Mesendoderm (in vitro differentiated cells): ENCODE measurements around the gene PAN3. TPM values are rescaled to one million over a fixed set of nuclear protein-coding genes. Genes with fewer than 3 reads are reported as not detected.
A peak's percentile ranks its signal among the peaks of the same experiment; 100 is the strongest.

Source experiments
- DNase-seq: peaks from one replicate; pipeline ENCODE4 v3.0.0; 2013
- H2AK5ac ChIP-seq: 2 replicates; pipeline ENCODE4 v1.6.1; 2013; ENCODE audit warnings: low read length, inconsistent platforms
- H2BK120ac ChIP-seq: 2 replicates; pipeline ENCODE4 v1.6.1; 2013; ENCODE audit warnings: low read depth, mild to moderate bottlenecking, low read length, moderate library complexity, mixed read lengths
- H2BK15ac ChIP-seq: replicated peaks from 2 replicates; pipeline ENCODE4 v1.6.1; 2013; ENCODE audit warnings: low read depth, mild to moderate bottlenecking, moderate library complexity
- H2BK5ac ChIP-seq: 2 replicates; pipeline ENCODE4 v1.6.1; 2013; ENCODE audit warnings: low read length, inconsistent platforms
- H3K18ac ChIP-seq: 2 replicates; pipeline ENCODE4 v1.6.1; 2013; ENCODE audit warnings: mild to moderate bottlenecking, low read length, mixed read lengths
- H3K23ac ChIP-seq: one replicate; pipeline ENCODE4 v1.6.1; 2013; ENCODE audit warnings: low read length
- H3K27ac ChIP-seq: 2 replicates; pipeline ENCODE4 v1.5.1; 2013; ENCODE audit warnings: low read depth, mild to moderate bottlenecking, inconsistent platforms, low read length, moderate library complexity
- H3K27me3 ChIP-seq: 2 replicates; pipeline ENCODE4 v1.6.1; 2013; ENCODE audit warnings: low read length, control low read depth, mild to moderate bottlenecking, inconsistent platforms; ENCODE audit not compliant: insufficient read depth, poor library complexity
- H3K36me3 ChIP-seq: 2 replicates; pipeline ENCODE4 v1.6.1; 2013; ENCODE audit warnings: low read length, inconsistent platforms; ENCODE audit not compliant: control insufficient read depth, insufficient read depth
- H3K4ac ChIP-seq: one replicate; pipeline ENCODE4 v1.6.1; 2013; ENCODE audit warnings: low read depth, mild to moderate bottlenecking, low read length, moderate library complexity
- H3K4me1 ChIP-seq: 2 replicates; pipeline ENCODE4 v1.6.1; 2013; ENCODE audit warnings: low read depth, low read length, inconsistent platforms; ENCODE audit not compliant: control insufficient read depth
- H3K4me2 ChIP-seq: 2 replicates; pipeline ENCODE4 v1.6.1; 2013; ENCODE audit warnings: low read length
- H3K4me3 ChIP-seq: 2 replicates; pipeline ENCODE4 v1.5.1; 2013; ENCODE audit warnings: mild to moderate bottlenecking, low read length
- H3K56ac ChIP-seq: one replicate; pipeline ENCODE4 v1.6.1; 2013; ENCODE audit warnings: low read length
- H3K79me1 ChIP-seq: 2 replicates; pipeline ENCODE4 v1.6.1; 2013; ENCODE audit warnings: low read length, inconsistent platforms
- H3K79me2 ChIP-seq: 2 replicates; pipeline ENCODE4 v1.6.1; 2013; ENCODE audit warnings: mild to moderate bottlenecking, low read length; ENCODE audit not compliant: control insufficient read depth, insufficient read depth
- H3K9ac ChIP-seq: 2 replicates; pipeline ENCODE4 v1.6.1; 2013; ENCODE audit warnings: low read length, inconsistent platforms
- H4K5ac ChIP-seq: one replicate; pipeline ENCODE4 v1.6.1; 2013; ENCODE audit warnings: low read length
- H4K8ac ChIP-seq: one replicate; pipeline ENCODE4 v1.6.1; 2013; ENCODE audit warnings: low read depth, mild to moderate bottlenecking, control low read depth, low read length, moderate library complexity
- WGBS: extraction: QIAGEN DNeasy Blood & Tissue Kit; methylation state at CpG from one replicate; pipeline ENCODE4 v1.1.7; 2013; ENCODE audit warnings: low lambda C conversion rate, missing lambda C conversion rate; ENCODE audit not compliant: insufficient coverage; ENCODE audit errors: extremely low coverage; 5-methylcytosine and 5-hydroxymethylcytosine counted together
- small RNA-seq: library from polyadenylated mRNA; stranded (forward); fragments of <200 nt; extraction: miRNeasy Mini kit (QIAGEN cat#:217004); gene quantifications from one replicate; pipeline ENCODE3, GENCODE V24; 2013; ENCODE audit not compliant: insufficient read depth

PAN3 gene

DNA sequence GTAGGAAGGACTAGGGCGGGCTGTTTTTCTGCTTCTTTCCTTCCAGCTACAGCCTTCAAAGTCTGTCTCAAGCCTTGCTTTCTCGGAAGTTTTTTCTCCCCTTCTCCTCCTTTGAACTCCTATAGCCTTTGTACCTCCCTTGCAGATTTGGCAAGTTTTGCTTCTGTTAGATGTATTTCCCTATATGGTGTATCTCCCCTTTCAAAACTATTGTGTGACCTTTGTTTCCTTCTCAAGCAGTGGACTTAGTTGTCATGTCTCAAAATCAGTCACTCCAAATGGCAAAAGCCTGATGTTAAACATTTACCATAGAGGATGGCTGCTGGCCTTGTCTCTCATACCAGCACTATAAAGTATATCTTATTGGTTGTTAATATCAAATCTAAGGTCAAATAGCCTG lies 203.9 kb downstream of the PAN3 start:
- H4K8ac ChIP-seq = no peak overlapping the region
- no peak overlapping the region for H2AK5ac ChIP-seq
- no peak overlapping the region for H2BK5ac ChIP-seq
- H3K27ac ChIP-seq = no peak overlapping the region
- H2BK15ac ChIP-seq = no peak overlapping the region
- no peaks in the 10 kb centered on the region for H3K79me1 ChIP-seq
- DNase-seq = no peak
- H2BK120ac ChIP-seq = no peak overlapping the region
- H3K56ac ChIP-seq = no peak overlapping the region
- no peaks in the 10 kb centered on the region for H3K27me3 ChIP-seq
- H3K4me3 ChIP-seq = no peak overlapping the region
- WGBS = no CpG with 5 or more reads among the region's 2 CpGs
- no peak overlapping the region for H3K9ac ChIP-seq
- no peak overlapping the region for H3K4me2 ChIP-seq
- H3K4me1 ChIP-seq = peaks cover 6% of the 10 kb centered on the region
- H3K36me3 ChIP-seq = no peaks in the 10 kb centered on the region
- no peak overlapping the region for H4K5ac ChIP-seq
- no peak overlapping the region for H3K18ac ChIP-seq
- H3K23ac ChIP-seq = no peak overlapping the region
- no peaks in the 10 kb centered on the region for H3K79me2 ChIP-seq
- H3K4ac ChIP-seq = no peak overlapping the region

DNA sequence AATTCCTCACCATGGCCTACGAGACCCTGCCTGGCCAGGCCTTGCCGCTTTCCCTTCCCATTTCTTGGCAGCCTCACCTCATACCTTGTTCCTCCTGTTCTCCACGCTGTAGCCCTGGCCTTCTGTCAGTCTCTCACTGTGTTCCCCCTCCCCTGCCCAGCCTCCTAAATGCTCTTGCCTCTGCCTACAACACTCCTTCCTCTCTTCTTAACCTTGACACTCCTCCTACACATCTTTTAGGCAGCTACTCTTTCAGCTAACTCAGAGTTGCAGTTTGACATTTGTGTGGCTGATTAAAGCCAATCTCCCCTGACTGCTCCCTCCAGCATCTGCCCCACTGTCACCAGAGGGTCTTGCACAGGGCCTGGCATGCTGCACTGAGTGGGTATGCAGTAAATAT lies 205.8 kb downstream of the PAN3 start:
- H3K18ac ChIP-seq = no peak overlapping the region
- H3K4ac ChIP-seq = no peak overlapping the region
- no peaks in the 10 kb centered on the region for H3K79me2 ChIP-seq
- H3K4me2 ChIP-seq = no peak overlapping the region
- H3K79me1 ChIP-seq = no peaks in the 10 kb centered on the region
- no peak overlapping the region for H3K27ac ChIP-seq
- peak overlapping the region; percentile 11 for H3K23ac ChIP-seq
- peak overlapping the region; percentile 42 for H2BK5ac ChIP-seq
- no peak overlapping the region for H4K8ac ChIP-seq
- DNase-seq = no peak
- H3K36me3 ChIP-seq = no peaks in the 10 kb centered on the region
- H2BK120ac ChIP-seq = no peak overlapping the region
- no peak overlapping the region for H2BK15ac ChIP-seq
- H3K56ac ChIP-seq = no peak overlapping the region
- no peak overlapping the region for H4K5ac ChIP-seq
- H3K4me3 ChIP-seq = no peak overlapping the region
- no peak overlapping the region for H3K9ac ChIP-seq
- H2AK5ac ChIP-seq = peak overlapping the region; percentile 67
- no CpG with 5 or more reads among the region's 3 CpGs for WGBS
- H3K4me1 ChIP-seq = peaks cover 11% of the 10 kb centered on the region
- H3K27me3 ChIP-seq = no peaks in the 10 kb centered on the region

Small RNAs within 50 kb of the gene (small RNA-seq; reads per million reads assigned to genes)
- gene RNU6-82P = not detected
